Endothelial cell of hepatic sinusoid (primary cell): ENCODE measurements around the gene HOOK2.

Experiments
- in situ Hi-C: cut with HindIII; loops from 2 replicates; pipeline ENCODE4 v1.10.0; 2017; ENCODE audit warnings: low sequenced_read_pairs

Gene HOOK2

DNA sequence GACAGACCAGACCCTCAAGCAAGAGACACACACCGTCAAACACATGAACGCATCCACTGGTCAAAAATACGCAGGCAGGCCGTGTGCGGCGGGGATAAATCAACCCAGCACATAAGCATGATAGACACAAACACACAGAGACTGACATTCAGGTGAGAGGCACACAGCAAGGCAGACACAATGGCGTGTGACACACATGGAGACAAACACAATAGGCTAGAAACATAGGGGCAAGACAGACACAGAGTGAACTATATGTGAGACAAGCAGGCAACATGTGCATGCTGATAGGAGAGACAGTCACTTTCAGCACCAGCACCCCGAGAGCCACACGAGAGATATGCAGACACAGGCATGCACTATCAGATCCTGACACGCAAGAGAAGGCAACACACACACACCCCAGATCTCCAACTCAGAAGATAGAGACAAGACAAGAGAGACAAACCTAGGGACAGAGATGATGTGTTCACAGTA, 9.1 kb upstream of the HOOK2 start:
- in situ Hi-C loops: no loop called here

DNA sequence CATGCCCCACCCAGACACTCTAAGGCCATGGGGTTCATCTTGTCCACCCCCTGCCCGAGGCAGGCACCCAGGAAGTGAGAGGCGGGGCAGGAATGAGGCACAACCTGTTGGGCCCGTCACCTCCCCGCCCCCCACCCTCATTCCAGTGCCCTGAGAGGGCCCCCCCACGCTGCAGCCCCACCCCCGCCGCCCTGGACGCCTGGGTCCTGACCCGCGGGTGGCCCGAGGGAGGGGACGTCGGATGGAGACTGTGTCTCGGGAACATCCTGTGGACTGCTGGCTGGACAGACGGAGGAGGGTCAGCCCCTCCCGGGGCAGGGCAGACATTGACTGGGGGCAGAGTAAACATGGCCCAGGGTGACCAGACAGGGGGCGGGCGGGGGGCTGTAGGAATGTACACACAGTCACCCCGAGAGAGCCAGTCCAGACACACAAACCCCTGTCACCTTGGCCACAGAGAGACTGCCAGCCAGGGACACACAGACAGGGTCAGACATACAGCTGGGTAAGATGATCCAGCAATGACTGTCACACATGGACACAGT, 8.6 kb upstream of the HOOK2 start:
- in situ Hi-C loops: no loop called here

DNA sequence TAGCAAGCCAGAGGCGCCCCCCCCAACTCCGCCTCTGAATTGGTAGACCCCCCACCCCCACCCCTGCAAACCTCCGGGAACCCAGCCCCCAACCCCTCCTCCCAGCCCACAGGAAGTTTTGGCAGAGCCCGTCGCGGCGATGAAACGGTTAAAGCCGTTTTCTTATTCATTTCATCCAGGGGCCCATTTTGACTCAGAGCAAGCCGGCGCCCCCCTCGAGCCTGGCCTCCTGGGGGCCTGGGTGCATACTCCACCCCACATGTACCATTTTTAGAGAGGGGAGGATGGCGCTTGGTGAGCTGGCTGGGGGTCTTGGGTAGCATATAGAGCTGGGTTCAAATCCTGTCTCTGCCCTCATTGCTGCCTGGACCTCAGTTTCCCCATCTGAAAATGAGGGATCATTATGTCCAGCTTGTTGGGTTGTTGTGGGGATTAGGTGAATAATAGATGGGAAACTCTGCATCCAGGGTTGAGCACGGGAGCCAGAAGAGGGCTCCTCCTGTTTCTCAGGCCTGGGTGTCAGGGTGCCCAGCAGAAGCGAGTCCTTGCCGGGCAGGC, 8.0 kb upstream of the HOOK2 start:
- in situ Hi-C loops: no loop called here

DNA sequence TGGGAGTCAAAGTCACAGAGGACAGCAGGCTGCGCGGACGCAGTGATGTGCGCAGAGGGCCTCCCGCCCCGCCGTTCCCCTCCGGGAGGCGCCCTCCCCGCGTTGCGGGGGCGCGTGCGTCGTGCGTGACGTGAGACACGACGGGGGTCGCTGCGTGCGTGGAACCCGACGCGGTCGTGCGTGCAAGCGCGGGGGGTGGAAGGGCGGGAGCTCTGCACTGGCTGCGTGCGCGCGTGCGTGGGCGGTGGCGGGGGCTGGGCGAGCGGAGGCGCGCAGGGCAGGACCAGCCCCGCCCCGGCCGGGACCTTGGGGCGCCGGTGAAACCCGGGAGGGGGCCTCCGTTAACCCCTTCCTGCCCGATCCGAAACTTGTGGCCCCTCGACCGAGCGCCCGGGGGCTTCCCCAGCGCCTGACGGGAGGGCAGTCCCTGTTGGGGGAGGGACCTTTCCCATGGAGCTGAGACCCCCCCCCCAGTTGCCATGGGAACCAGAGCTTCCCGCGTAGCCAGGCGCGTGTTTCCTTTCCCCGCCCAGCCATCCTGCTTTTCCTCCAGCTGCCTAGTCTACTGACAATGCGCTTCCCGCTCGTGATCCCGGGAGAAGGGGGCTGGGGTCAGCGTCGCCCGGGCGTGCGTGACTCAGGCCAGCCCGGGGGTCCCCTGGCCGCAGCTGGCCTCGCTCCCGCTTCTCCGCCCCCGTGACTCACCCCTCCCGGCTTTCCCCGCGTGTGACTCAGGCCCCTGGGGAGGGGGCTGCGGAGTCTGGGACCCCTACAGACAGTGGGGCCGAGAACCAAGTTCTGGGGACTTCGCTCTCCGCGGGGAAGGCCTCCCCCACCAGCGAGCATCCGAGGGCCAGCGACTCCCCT, 7.3 kb upstream of the HOOK2 start:
- in situ Hi-C loops: no loop called here

DNA sequence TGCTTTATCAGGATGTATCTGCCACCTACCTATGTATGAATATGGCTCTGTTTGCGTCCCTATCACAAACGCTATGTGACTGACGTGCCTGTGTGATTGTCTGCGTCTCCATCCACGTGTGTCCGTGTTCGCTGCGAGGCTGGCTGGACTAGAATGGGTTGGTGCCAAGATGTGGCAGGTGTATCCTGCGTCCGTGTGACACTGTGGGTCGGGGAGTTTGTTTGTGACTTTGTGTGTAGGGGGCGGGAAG, 6.7 kb upstream of the HOOK2 start:
- in situ Hi-C loops: no loop called here

DNA sequence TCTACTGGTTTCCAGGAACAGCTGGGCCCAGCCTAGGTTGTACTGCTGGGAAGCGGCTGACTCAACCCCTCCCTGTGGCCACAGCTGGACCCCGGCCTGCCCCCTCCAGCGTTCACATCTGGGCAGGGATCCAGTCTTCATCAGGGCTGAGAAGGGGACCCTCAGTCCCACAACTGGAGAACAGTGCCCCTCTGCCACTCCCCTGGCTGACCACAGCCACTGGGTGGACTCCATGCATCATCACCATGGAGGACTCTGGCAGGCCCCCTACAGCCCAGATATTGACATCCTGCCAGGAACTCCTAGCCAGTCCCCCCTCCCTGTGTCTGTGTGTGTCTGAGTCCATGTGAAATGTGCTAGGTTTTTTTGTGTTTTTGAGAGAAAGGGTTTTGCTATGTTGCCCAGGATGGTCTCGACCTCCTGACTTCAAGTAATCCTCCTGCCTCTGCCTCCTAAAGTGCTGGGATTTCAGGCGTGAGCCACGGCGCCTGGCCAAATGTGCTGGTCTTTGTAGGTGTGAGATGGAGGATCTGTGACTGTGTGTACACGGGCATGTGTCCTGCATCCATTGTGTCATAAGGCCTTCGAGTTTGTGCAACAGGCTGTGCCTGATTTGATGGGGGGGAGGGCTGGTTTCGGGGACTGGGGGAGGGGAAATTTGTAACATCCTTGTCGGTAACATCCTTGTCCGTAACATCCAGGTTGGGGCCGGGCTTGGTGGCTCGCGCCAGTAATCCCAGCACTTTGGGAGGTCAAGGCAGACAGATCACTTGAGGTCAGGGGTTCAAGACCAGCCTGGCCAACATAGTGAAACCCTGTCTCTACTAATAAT, 4.0 kb upstream of the HOOK2 start:
- in situ Hi-C loops: no loop called here

DNA sequence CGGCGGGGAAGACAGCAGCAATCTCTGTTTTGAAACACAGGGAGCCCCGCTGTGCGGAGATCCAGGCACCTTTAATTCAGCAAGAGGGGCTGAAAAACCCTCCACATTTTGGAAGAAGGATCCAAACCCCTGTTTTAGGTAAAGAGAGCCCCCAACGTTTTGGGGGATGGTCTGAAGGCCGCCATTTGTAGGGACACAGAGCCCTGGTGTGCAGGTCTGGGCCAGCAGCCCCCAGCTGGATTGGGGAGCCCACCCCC, 3.5 kb upstream of the HOOK2 start:
- in situ Hi-C loops: no loop called here

DNA sequence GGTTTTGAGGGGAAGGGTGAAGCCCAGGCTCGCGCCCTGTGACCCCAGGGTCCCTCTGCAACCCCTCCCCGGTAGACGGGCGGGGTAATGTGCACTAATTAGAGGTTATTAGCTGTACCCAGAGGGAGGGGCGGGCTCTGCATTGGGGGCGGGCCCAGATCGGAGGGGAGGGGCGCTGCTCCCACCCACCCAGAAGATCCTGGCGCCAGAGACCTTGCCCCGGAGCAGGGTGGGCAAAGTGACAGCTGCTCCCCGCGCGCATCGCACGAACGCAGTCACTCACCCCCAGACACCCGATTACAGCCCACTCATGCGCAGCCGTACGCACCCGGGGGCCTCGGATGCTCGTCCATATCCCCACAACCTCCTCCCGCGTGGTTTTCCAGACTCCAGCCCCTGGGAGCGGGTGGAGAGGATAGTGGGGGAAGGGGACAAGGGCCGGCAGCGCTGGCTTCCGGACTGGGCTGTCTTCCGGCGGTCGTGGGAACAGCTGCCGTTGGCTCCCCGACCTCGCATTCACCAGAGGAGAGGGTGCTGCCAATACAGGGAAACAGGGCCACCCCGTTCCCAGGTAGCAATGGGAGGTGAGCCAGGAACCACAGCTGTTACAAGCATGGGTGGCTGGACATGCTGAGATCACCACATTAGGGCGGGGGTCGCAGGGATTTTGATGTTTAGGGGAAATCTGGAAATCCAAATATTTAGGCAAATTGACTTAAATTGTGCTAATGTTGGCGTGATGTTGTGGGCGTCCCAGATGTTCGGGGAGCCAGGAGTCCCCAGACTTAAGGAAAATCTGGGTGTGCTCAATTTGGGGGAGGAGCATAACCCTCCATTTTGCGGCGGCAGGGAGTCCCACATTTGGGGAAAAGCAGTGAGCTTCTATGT, 2.9 kb upstream of the HOOK2 start:
- in situ Hi-C loops: no loop called here

DNA sequence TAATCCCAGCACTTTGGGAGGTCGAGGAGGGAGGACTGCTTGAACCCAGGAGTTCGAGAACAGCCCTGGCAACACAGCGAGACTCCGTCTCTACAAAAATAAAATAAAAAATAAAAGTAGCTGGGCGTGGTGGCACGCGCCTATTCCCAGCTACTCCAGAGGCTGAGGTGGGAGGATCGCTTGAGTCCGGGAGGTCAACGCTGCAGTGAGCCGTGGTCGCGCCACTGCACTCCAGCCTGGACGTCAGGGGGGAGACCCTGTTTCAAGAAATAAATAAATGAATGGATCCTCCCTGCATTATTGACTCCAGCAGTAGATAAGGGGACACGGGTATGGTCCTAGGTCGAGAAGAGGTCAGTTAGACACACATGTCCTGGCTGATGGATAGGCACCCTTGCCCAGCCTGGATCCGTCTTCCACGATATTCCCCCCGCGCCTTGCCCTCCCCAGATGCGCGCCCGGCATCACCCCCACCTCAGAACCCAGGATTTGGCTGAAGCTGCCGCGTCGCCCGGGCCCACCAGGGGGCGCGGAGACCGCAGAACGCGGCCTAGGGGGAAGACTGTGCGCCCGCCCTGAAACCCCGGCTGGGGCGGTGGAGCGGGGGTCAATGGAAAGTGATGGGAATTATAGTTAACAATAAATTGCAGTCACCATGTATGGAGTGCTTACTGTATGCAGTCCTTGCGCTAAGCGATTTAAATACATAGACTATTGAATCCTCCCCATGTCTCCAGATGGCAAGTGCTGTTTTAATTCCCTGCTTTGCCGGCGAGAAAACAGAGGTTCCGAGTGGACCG, 2.1 kb upstream of the HOOK2 start:
- in situ Hi-C loops: no loop called here

DNA sequence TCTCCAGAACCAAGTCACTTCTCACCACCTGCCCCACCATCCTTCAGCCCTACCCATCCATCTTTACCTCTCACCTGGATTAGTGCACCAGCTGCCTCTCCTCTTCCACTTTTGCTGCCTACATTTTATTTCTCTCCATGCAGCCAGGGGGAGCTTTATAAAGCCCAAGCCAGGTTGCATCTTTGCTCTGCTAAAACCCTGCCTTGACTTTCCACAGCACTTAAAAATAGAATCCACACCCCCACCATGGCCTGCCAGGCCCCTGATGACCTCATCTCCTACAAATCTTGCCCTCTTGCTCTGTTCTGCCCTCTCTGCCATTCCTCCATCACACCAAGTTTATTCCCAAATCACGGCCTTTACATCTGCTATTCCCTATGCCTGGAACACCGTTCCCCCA, 1.8 kb downstream of the HOOK2 start:
- in situ Hi-C loops: no loop called here

DNA sequence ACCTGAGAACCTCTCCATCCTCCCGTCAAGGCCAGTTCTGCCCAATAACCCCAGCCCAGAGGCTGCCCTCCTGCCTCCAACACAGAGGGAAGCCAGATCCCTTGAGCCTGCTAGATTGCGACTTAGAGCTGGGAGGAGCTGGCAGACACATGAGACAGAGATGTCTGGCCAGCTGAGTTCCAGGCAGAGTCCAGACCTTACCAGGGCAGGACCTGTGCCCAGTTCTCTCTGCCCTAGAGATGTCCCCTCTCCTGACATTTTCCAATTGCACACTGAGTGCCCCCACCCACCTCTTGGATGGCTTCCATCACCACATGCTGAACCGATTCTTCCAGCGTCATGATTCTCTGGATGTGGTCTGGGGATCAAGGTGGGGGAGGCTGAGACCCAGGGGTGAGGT, 3.0 kb downstream of the HOOK2 start:
- in situ Hi-C loops: no loop called here

DNA sequence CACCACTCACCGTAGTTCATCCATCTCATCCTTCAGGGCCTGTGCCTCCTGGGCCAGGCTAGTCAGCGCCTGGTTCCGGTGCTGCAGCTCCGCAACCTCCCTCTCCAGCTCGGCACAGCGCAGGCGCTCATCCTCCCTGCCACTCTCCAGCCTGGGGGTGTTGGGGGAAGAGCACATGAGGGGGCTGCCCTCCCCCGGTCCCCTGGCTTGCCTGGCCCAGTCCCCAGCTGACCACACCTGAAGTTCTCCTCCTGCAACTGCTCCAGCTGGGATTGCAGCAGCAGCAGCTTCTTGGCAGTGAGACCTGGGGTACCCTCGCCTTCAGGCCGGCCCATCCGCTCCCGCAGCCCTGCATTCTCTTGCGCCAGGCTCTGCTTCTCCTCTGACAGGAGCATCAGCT, 4.4 kb downstream of the HOOK2 start:
- in situ Hi-C loops: no loop called here

DNA sequence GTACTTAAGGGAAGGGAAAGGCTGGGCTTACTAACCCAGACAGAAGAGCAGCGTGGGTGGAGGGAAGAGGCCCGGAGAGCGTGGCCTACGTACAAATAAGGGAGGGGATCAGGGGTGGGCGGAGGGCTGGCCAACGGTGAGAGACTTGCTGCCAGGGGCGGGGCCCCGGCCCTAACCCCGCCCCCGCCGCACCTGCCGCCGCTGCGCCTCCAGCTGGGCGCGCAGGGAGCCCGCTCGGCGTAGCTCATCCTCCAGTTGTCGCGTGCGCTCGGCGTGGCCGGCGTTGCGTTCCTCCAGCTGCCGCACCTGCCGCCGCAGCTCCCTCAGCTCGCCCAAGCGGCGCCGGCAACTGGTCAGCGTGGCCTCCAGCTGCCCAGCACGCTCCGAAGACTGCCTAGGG, 5.7 kb downstream of the HOOK2 start:
- in situ Hi-C loops: loop anchor here (5.0 kb wide), 2 partner anchors 48 to 78 kb away; no protein-coding TSS in a partner anchor

DNA sequence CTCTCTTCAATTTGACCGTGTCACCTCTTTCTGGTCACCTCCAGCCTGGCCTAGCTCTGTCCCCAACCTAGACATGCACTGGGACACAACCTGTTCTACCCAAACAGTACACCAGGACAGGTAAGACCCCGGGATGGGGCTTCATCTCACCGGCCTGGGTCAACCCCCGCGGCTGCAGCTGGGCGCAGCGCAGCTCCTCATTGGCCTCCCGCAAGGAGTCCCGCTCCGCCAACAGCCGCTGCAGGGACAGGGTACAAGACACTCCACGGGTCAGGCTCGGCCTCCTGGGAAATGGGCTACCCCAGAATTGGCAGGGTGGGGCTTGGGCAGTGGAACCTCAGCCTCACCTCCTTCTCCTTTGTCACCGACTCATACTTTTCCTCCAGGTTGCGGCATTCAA, 7.7 kb downstream of the HOOK2 start:
- in situ Hi-C loops: loop anchor here (5.0 kb wide), 2 partner anchors 50 to 80 kb away; no protein-coding TSS in a partner anchor

DNA sequence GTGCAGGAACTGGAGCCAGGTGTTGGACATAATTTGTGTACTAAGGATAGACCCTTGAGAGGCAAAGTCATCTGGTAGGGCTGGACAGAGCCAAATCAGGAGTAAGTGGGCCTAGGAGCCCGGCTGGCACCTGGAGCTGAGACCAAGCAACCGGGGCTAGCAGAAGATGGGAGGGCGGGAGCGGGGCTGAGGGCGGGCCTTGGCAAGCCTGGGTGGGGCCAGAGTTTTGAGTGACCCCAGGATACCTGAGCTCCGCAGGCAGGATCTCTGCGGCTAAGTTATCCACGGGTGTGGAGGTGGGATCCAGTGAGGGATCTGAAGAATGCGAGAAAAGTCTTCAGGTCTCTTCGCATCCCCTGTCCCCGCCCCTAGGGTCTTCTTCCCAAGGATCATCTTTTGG, 8.2 kb downstream of the HOOK2 start:
- in situ Hi-C loops: loop anchor here (5.0 kb wide), 2 partner anchors 50 to 80 kb away; no protein-coding TSS in a partner anchor

DNA sequence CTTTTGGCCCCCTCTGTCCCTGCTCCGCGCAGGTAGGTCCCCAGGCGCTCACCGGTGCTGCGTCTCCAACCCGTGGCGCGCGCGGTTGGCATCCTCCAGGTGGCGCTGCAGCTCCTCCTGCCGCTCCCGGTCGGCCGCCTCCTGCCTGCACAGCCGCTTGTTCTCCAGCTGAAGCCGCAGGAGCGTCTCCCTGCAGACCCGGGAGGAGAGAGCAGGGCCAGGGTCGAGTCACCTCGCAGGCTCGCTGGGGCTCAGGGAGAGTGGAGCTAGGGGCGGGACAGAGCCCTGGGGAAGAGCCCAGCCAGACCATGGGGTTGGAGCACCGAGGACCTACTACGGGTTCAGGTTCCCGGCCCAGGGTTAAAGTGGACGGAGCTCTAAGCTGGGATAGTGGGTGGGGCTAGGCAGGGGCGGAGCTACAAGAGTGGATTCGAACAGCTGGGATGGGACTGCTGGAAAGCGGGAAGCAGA, 9.3 kb downstream of the HOOK2 start:
- in situ Hi-C loops: loop anchor here (5.0 kb wide), 2 partner anchors 51 to 81 kb away; no protein-coding TSS in a partner anchor

DNA sequence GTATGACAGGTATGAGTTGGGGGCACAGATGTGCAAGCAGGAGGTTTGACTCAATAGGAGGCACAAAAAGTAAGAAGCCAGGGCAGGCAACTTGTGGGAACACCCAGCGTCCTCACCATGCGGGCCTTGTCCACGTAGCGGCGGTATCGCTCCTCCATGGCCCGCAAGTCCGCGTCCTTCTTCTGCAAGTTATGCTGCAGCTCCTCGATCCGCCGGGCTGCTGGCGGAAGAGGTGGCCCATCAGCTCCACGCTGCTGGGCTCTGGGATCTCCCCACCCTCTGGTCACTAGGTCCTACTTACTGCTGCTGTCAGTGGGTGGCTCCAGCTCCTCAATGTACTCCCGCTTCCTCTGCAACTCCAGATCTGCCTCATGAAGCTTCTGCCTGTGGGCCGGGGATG, 10.7 kb downstream of the HOOK2 start:
- in situ Hi-C loops: loop anchor here (5.0 kb wide), 2 partner anchors 53 to 83 kb away; no protein-coding TSS in a partner anchor

DNA sequence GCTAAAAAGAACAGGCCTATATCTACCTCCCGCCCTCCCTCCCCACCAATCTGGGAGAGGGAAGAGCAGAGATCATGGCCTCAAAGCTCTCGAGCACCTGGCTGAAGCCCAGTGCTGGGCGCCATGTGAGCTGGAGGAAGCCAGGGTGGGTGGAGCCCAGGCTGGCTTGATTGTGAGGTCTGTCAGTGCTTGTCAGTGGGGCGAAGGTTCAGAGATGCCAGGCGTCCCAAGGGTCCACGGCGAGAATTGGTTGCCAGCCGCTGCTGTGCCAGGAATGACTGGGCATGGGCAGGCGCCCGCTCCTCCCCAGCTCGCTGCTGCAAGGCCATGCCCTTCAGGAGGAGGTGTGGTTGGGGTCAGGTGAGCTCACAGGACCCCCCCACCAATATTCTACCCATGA, 12.3 kb downstream of the HOOK2 start:
- in situ Hi-C loops: no loop called here

DNA sequence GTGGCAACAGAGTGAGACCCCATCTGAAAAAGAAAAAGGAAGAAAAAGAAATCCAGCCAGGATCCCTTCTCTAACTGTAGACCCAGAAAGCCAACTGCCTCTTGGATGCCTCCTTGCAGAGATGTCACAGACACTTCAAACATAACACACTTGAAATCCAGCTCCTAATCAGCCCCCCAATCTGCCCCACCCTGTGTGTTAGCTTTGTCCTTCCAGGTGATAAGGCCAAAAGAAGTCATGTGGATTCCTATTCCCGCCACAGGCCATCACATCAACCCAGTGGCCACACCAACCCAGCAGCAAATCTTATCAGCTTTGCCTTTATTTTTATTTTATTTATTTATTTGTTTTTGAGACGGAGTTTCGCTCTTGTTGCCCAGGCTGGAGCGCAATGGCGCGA, 15.7 kb downstream of the HOOK2 start:
- in situ Hi-C loops: no loop called here
